ENCODE data around the gene C5orf34. TPM values are rescaled to one million over a fixed set of nuclear protein-coding genes. Genes with fewer than 3 reads are reported as not detected.

Gene C5orf34
- total and polyA plus RNA-seq, 7 donors, result 0.10 to 1.2 (median 0.54) TPM

DNA sequence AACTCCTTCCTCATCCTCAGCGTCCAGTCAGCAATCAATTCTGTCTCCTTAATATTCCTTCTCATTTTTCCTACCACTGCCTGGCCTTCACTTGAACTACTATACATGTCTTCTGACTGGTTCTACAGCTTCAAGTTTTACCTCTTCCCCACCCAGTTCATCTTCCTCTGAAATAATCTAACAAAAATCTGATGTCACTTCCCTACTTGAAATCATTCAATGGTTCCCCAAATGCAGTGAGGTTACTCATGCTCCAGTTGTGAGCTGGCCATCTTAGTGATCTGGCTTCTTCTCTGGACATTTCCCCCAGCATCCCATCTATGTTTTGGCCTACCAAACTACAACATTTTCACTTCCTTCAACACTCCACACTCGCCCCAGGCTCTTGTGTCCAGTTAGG lies 16.4 kb downstream of the C5orf34 start:
- no peaks in the 10 kb centered on the region for H3K36me3 ChIP-seq (ENCODE audit: insufficient read depth in 1 of 2, low read depth in 1 of 2)
- H3K27me3 ChIP-seq (ENCODE audit: insufficient read depth in 3 of 3, low read length in 2 of 3), result no peaks in the 10 kb centered on the region
- H3K4me1 ChIP-seq, result no peaks in the 10 kb centered on the region
- no peak for ATAC-seq
- intact Hi-C loops (cut with DNase I), result no loop called here
- H3K27ac ChIP-seq, result no peak overlapping the region
- no peaks in the 10 kb centered on the region for H3K9me3 ChIP-seq
- H3K4me3 ChIP-seq, result no peak overlapping the region
- no peak for TF ChIP-seq CTCF (IDR thresholded peaks at IDR 0.05)
- whole genome bisulfite sequencing, 3 donors, result 92 to 94% (median 93%) methylated on average over 2 of the region's 2 CpGs
- no peak for DNase-seq

DNA sequence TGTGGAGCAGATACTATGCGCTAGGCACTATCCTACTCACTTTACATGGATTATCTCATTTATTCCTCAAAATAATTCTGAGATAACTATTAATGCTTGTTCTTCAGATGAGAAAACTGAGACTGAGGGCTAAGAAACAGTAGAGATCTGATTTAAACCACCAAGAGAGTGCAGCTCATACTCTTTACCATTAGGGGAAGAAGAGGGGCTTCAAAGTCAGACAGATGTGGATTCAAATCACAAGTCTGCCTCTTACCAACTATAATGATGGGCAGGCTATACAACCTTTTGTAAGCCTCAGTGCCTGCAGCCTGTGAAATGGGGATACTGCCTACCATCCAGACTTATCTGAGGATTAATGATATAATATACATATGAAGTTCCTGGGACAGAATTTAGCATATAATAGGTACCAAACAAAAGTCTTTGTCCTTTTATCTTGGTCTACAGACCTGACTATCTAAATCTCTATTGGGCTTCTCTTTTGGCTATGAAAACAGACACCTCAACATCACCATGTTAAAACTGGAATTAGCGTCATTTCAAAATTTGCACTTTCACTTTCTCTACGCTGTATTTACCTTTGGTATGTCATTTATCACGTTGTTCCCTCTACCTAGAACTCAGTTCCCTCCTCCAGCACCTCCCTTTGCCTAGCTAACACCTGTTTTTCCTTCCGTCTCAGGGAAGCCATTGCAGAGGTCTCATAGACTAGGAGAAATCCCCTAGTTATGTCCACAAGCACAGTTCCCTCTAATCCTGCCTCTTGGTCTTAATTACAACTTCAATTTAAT lies 17.4 kb downstream of the C5orf34 start:
- intact Hi-C loops (cut with DNase I), result no loop called here
- no peak for DNase-seq

GRCh38 chr5:43491326-43491725 lies 23.6 kb downstream of the C5orf34 start:
- Histone ChIP-seq H3K27me3 (ENCODE audit: insufficient read depth in 3 of 3, low read length in 2 of 3) (no peaks in the 10 kb centered on the region), H3K4me3 (no peak overlapping the region), H3K9me3 (no peaks in the 10 kb centered on the region), H3K4me1 (no peaks in the 10 kb centered on the region), H3K36me3 (ENCODE audit: insufficient read depth in 1 of 2, low read depth in 1 of 2) (no peaks in the 10 kb centered on the region), H3K27ac (no peak overlapping the region)
- no peak for TF ChIP-seq CTCF (IDR thresholded peaks at IDR 0.05)
- 96 to 100% (median 98%) methylated on average over 1 of the region's 1 CpG for WGBS, 3 donors
- ATAC-seq (no peak), DNase-seq (no peak)
- intact Hi-C loops (cut with DNase I), result no loop called here

More for the DNA sequence above, 17.4 kb downstream of the C5orf34 start:
- H3K27me3 ChIP-seq (ENCODE audit: insufficient read depth in 3 of 3, low read length in 2 of 3), result no peaks in the 10 kb centered on the region
- H3K4me3 ChIP-seq, result no peak overlapping the region
- no peak for TF ChIP-seq CTCF (IDR thresholded peaks at IDR 0.05)
- no peaks in the 10 kb centered on the region for H3K9me3 ChIP-seq
- no peaks in the 10 kb centered on the region for H3K36me3 ChIP-seq (ENCODE audit: insufficient read depth in 1 of 2, low read depth in 1 of 2)
- no peaks in the 10 kb centered on the region for H3K4me1 ChIP-seq
- ATAC-seq, result no peak
- 78 to 93% (median 89%) methylated on average over 5 of the region's 5 CpGs for WGBS, 3 donors
- H3K27ac ChIP-seq, result no peak overlapping the region

GRCh38 chr5:43486353-43486752 lies 28.6 kb downstream of the C5orf34 start:
- no peaks in the 10 kb centered on the region for H3K9me3 ChIP-seq
- intact Hi-C loops (cut with DNase I), result loop anchor here in 1 of 2 donors (10.0 kb wide), 2 partner anchors 172 to 492 kb away; partner anchors contain the start of gene HMGCS1
- TF ChIP-seq CTCF (IDR thresholded peaks at IDR 0.05), result no peak
- DNase-seq (no peak), ATAC-seq (no peak)
- no peaks in the 10 kb centered on the region for H3K36me3 ChIP-seq (ENCODE audit: insufficient read depth in 1 of 2, low read depth in 1 of 2)
- H3K4me3 ChIP-seq, result no peak overlapping the region
- 93 to 99% (median 94%) methylated on average over 3 of the region's 3 CpGs for WGBS, 3 donors
- peaks cover 14% of the 10 kb centered on the region for H3K4me1 ChIP-seq
- H3K27ac ChIP-seq, result no peak overlapping the region
- no peaks in the 10 kb centered on the region for H3K27me3 ChIP-seq (ENCODE audit: insufficient read depth in 3 of 3, low read length in 2 of 3)

Data from psoas muscle (tissue), 8 donors.